Activated CD4-positive, alpha-beta T cell treated with anti-CD3 and anti-CD28 coated beads, Interleukin-2, amount 50 U/mL, for 1 hour (primary cell): Measurements from ENCODE around the gene ZBTB17.

Source experiments
- DNase-seq: peaks from one replicate; pipeline ENCODE4 v3.0.0-alpha.2; 2020

ZBTB17 gene

GRCh38 chr1:15959827-15960446 is 16.0 kb downstream of the ZBTB17 start:
- DNase-seq, result no peak

GRCh38 chr1:15959424-15959823 is 16.5 kb downstream of the ZBTB17 start:
- no peak for DNase-seq

- no peak for DNase-seq
Observed at GRCh38 chr1:15958793-15959192, 17.1 kb downstream of the ZBTB17 start.

- DNase-seq, result no peak
Observed at GRCh38 chr1:15958111-15958510, 17.8 kb downstream of the ZBTB17 start.

- DNase-seq, result no peak
Observed at GRCh38 chr1:15957221-15958095, 18.4 kb downstream of the ZBTB17 start.

- no peak for DNase-seq
Observed at GRCh38 chr1:15956150-15956549, 19.8 kb downstream of the ZBTB17 start.

GRCh38 chr1:15955552-15955951 is 20.3 kb downstream of the ZBTB17 start:
- DNase-seq, result no peak

- no peak for DNase-seq
Observed at GRCh38 chr1:15954316-15954715, 21.6 kb downstream of the ZBTB17 start.

GRCh38 chr1:15953791-15954241 is 22.1 kb downstream of the ZBTB17 start:
- no peak for DNase-seq

GRCh38 chr1:15953294-15953771 is 22.6 kb downstream of the ZBTB17 start:
- DNase-seq, result no peak

- DNase-seq, result no peak
Observed at GRCh38 chr1:15952317-15953258, 23.3 kb downstream of the ZBTB17 start.

- no peak for DNase-seq
Observed at GRCh38 chr1:15951341-15952153, 24.4 kb downstream of the ZBTB17 start.

- DNase-seq, result peak; percentile 73
Observed at GRCh38 chr1:15950763-15951295, 25.1 kb downstream of the ZBTB17 start.

GRCh38 chr1:15950302-15950701 is 25.6 kb downstream of the ZBTB17 start:
- DNase-seq, result no peak

GRCh38 chr1:15949453-15950245 is 26.3 kb downstream of the ZBTB17 start:
- peak; percentile 88 for DNase-seq

GRCh38 chr1:15948595-15949452 is 27.1 kb downstream of the ZBTB17 start:
- DNase-seq, result no peak

GRCh38 chr1:15948091-15948591 is 27.8 kb downstream of the ZBTB17 start:
- no peak for DNase-seq

- DNase-seq, result no peak
Observed at GRCh38 chr1:15947382-15948090, 28.4 kb downstream of the ZBTB17 start.
